Uterus (tissue), 4 donors: ENCODE measurements around the gene SVIL. TPM values are rescaled to one million over a fixed set of nuclear protein-coding genes. Genes with fewer than 3 reads are reported as not detected.
"Not testable (repeated sequence)": the region's sequence is repeated elsewhere in the genome, so short reads cannot be mapped to it uniquely, and the experiment has no call there.

Source experiments
- DNase-seq, 2 donors: peaks; one replicate each; pipeline ENCODE4 v3.0.0-alpha.2; 2019 to 2020
- H3K27ac ChIP-seq, 2 donors: fragments of 200-600 bp; sonication (generic); 1 replicate in 1 of 2; 2 replicates in 1 of 2; pipeline ENCODE4 v1.5.1; 2016 to 2018
- H3K27me3 ChIP-seq, 2 donors: fragments of 200-600 bp; sonication (generic); one replicate each; pipeline ENCODE4 v1.5.1; 2018 to 2019; ENCODE audit warnings: control low read depth in 1 of 2
- H3K36me3 ChIP-seq, 2 donors: fragments of 200-600 bp; sonication (generic); one replicate each; pipeline ENCODE4 v1.5.1; 2019; ENCODE audit warnings: control low read depth in 1 of 2
- H3K4me1 ChIP-seq, 2 donors: fragments of 200-600 bp; sonication (generic); one replicate each; pipeline ENCODE4 v1.5.1; 2018 to 2019; ENCODE audit warnings: control low read depth in 1 of 2
- H3K4me3 ChIP-seq, 2 donors: fragments of 200-600 bp; sonication (generic); 1 replicate in 1 of 2; 2 replicates in 1 of 2; pipeline ENCODE4 v1.5.1; 2018 to 2019; ENCODE audit warnings: mild to moderate bottlenecking in 1 of 2
- H3K9me3 ChIP-seq, 2 donors: fragments of 200-600 bp; sonication (generic); one replicate each; pipeline ENCODE4 v1.5.1; 2019; ENCODE audit warnings: control low read depth in 1 of 2
- CTCF ChIP-seq, 4 experiments: fragments of 200-600 bp in 2 of 4; fragments of 450-650 bp in 2 of 4; sonication (generic) in 2 of 4; IDR thresholded peaks; one replicate each; pipeline ENCODE4 v1.5.1; 2016 to 2019; ENCODE audit warnings: antibody characterized with exemption in 4 of 4, mild to moderate bottlenecking in 2 of 4, moderate library complexity in 1 of 4
- POLR2A ChIP-seq, 2 donors: fragments of 450-650 bp; IDR thresholded peaks; one replicate each; pipeline ENCODE4 v1.6.1; 2016; ENCODE audit warnings: antibody characterized with exemption in 2 of 2, mild to moderate bottlenecking in 1 of 2, moderate library complexity in 1 of 2
- intact Hi-C: fragments of 100-400 bp; cut with DNase I; formaldehyde crosslinking; loops from one replicate; pipeline ENCODE4 v1.15.1; 2023; ENCODE audit warnings: low total_unique reads
- total RNA-seq, 4 donors: library from RNA; depleted of rRNA in 3 of 4; stranded (reverse); fragments of >200 nt in 3 of 4; gene quantifications; one replicate each; pipeline versions ENCODE4 v1.1.0 to v1.2.4, GENCODE V29; 2014 to 2023
- donor health status: DM: yes; HTN: yes; CAD: no.

SVIL gene
- total RNA-seq, 4 donors from 2014 or later: 108 to 316 (median 209) TPM

DNA sequence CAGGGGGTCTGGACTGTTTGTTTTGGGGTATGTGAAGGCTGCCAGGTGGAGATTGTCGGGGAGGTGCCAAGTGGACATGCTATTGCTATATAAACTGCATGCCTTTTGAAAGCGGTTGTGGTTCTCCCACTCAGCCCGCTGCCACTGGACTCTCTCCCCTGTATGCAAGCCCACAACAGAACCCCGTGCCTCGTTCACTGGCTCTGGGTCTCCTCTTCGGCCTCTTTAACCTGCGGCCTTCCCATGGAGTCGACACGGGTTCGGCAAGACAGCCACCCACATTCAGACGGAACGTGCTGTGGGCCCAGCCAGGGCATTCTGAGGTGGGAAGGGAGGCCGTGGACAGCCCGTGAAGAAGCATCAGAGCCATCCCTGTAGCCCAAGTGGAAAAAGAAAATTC lies 50.3 kb downstream of the SVIL start:
- Histone ChIP-seq H3K27me3 (no peaks in the 10 kb centered on the region), H3K4me1 (no peaks in the 10 kb centered on the region), H3K36me3 (no peaks in the 10 kb centered on the region), H3K27ac (peak overlapping the region; percentile 5 to 43), H3K9me3 (no peaks in the 10 kb centered on the region), H3K4me3 (no peak overlapping the region)
- no peak for TF ChIP-seq CTCF (IDR thresholded peaks at IDR 0.05)
- TF ChIP-seq POLR2A (IDR thresholded peaks at IDR 0.05): no peak
- intact Hi-C loops: no loop called here
- peak in 1 of 2 donors; percentile 12 for DNase-seq

DNA sequence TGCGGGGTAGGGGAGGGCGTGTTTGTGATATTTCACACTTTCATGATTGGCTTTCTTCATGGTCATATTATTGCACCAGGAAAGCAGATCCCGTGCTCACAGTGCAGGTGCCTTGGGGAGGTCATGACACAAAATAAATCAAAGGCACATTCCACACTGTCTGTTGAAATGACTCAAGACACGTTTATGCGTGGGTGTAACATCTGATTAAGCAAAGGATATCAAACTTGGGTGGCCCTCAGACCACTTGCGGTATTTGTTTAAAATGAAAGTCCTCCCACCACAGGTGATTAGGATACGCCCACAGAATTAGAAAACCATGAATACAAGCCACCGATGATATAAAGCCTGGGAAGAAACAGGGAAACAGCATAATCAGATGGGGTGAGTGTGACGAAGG lies 51.1 kb downstream of the SVIL start:
- intact Hi-C loops: no loop called here
- H3K27ac ChIP-seq: peak overlapping the region in 1 of 2 donors; percentile 43
- H3K4me1 ChIP-seq: no peaks in the 10 kb centered on the region

DNA sequence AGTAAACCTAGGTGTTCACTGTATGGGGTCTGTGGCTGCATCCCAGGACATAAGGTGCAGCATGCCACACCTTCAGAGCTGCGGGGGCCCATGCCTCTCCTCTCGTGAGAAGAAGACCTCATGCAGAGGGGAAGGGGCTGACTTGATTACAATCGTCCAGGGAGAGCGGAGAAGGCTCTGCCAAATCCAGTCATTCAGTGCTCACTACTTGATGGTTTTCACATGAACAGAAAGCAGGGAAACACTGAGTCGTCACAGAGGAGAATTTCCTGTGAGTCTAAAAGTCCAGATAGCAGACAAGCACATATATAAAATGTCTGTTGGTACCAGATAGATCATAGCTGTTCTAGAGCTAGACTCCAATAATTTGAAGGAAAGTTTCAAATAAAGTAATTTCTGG lies 52.0 kb downstream of the SVIL start:
- intact Hi-C loops, H3K27ac ChIP-seq, DNase-seq, H3K27me3 ChIP-seq, H3K4me3 ChIP-seq, H3K4me1 ChIP-seq, H3K9me3 ChIP-seq, H3K36me3 ChIP-seq: not testable (repeated sequence)

More for the DNA sequence above, 51.1 kb downstream of the SVIL start:
- TF ChIP-seq CTCF (IDR thresholded peaks at IDR 0.05) (no peak), POLR2A (IDR thresholded peaks at IDR 0.05) (no peak)
- DNase-seq: no peak
- Histone ChIP-seq H3K36me3 (no peaks in the 10 kb centered on the region), H3K4me3 (no peak overlapping the region), H3K9me3 (no peaks in the 10 kb centered on the region), H3K27me3 (no peaks in the 10 kb centered on the region)

GRCh38 chr10:29579455-29579970 lies 55.3 kb downstream of the SVIL start:
- no peaks in the 10 kb centered on the region for H3K4me1 ChIP-seq
- H3K27me3 ChIP-seq: no peaks in the 10 kb centered on the region
- no peak overlapping the region for H3K4me3 ChIP-seq
- intact Hi-C loops: no loop called here
- TF ChIP-seq CTCF (IDR thresholded peaks at IDR 0.05): no peak
- no peak for TF ChIP-seq POLR2A (IDR thresholded peaks at IDR 0.05)
- no peaks in the 10 kb centered on the region for H3K36me3 ChIP-seq
- DNase-seq: no peak
- no peak overlapping the region for H3K27ac ChIP-seq
- no peaks in the 10 kb centered on the region for H3K9me3 ChIP-seq

GRCh38 chr10:29578457-29578856 lies 56.3 kb downstream of the SVIL start:
- DNase-seq: no peak
- H3K4me1 ChIP-seq: no peaks in the 10 kb centered on the region
- no peak for TF ChIP-seq POLR2A (IDR thresholded peaks at IDR 0.05)
- TF ChIP-seq CTCF (IDR thresholded peaks at IDR 0.05): no peak
- H3K4me3 ChIP-seq: no peak overlapping the region
- H3K36me3 ChIP-seq: no peaks in the 10 kb centered on the region
- intact Hi-C loops: no loop called here
- no peak overlapping the region for H3K27ac ChIP-seq
- no peaks in the 10 kb centered on the region for H3K9me3 ChIP-seq
- no peaks in the 10 kb centered on the region for H3K27me3 ChIP-seq

- Histone ChIP-seq H3K27ac (no peak overlapping the region), H3K4me1 (no peaks in the 10 kb centered on the region), H3K9me3 (no peaks in the 10 kb centered on the region), H3K4me3 (no peak overlapping the region), H3K27me3 (no peaks in the 10 kb centered on the region), H3K36me3 (no peaks in the 10 kb centered on the region)
- intact Hi-C loops: no loop called here
- no peak for DNase-seq
- TF ChIP-seq POLR2A (IDR thresholded peaks at IDR 0.05) (no peak), CTCF (IDR thresholded peaks at IDR 0.05) (no peak)
These were observed 58.1 kb downstream of the SVIL start for GRCh38 chr10:29576681-29577080.
